GM18526 (cell line): ENCODE measurements around the gene IFT20.

Source experiments
- POLR2A ChIP-seq: IDR thresholded peaks from 3 replicates; pipeline ENCODE4 v1.6.1; 2011; ENCODE audit not compliant: insufficient read length; ENCODE audit errors: extremely low read depth

The IFT20 gene

GRCh38 chr17:28331891-28332420 is 3.3 kb downstream of the IFT20 start:
- no peak for TF ChIP-seq POLR2A

- TF ChIP-seq POLR2A: no peak
Measured at GRCh38 chr17:28330671-28331070, 4.6 kb downstream of the IFT20 start.

GRCh38 chr17:28328325-28328724 is 6.9 kb downstream of the IFT20 start:
- no peak for TF ChIP-seq POLR2A

GRCh38 chr17:28327709-28328108 is 7.6 kb downstream of the IFT20 start:
- TF ChIP-seq POLR2A: no peak

- no peak for TF ChIP-seq POLR2A
Measured at GRCh38 chr17:28327031-28327607, 8.2 kb downstream of the IFT20 start.

- no peak for TF ChIP-seq POLR2A
Measured at GRCh38 chr17:28326114-28326513, 9.2 kb downstream of the IFT20 start.

- no peak for TF ChIP-seq POLR2A
Measured at GRCh38 chr17:28325211-28325610, 10.1 kb downstream of the IFT20 start.

GRCh38 chr17:28324781-28325180 is 10.5 kb downstream of the IFT20 start:
- no peak for TF ChIP-seq POLR2A

- TF ChIP-seq POLR2A: no peak
Measured at GRCh38 chr17:28324267-28324745, 11.0 kb downstream of the IFT20 start.

- TF ChIP-seq POLR2A: no peak
Measured at GRCh38 chr17:28320215-28321061, 14.8 kb downstream of the IFT20 start.

- TF ChIP-seq POLR2A: no peak
Measured at GRCh38 chr17:28319598-28319935, 15.7 kb downstream of the IFT20 start.

GRCh38 chr17:28318759-28319597 is 16.3 kb downstream of the IFT20 start, which contains the start of gene TMEM97:
Gene TMEM97, plus strand, starts transcription at chr17:28319200. Its CDS starts 40 bp downstream, at chr17:28319240.
- peak; percentile 82 for TF ChIP-seq POLR2A

GRCh38 chr17:28317966-28318758 is 17.1 kb downstream of the IFT20 start:
- no peak for TF ChIP-seq POLR2A

GRCh38 chr17:28317099-28317965 is 17.9 kb downstream of the IFT20 start:
- no peak for TF ChIP-seq POLR2A
